A673 (cell line): ENCODE measurements around the gene STING1. TPM values are rescaled to one million over a fixed set of nuclear protein-coding genes. Genes with fewer than 3 reads are reported as not detected.
"Not testable (repeated sequence)": the region's sequence is repeated elsewhere in the genome, so short reads cannot be mapped to it uniquely, and the experiment has no call there.

Experiments
- BruUV-seq: library from RNA; stranded (reverse); fragments of 400-500 nt; replicated peaks from 2 replicates; lab custom pipeline; 2021; lab: Mats Ljungman, UMichigan
- CTCF ChIA-PET: fragments of 300-600 bp; sonication (Branson Sonifier 250); formaldehyde crosslinking; loops from one replicate; lab custom pipeline; 2022; ENCODE audit warnings: antibody characterized with exemption; lab: Charles Lee
- POLR2A ChIA-PET: fragments of 300-600 bp; sonication (Branson Sonifier 250); formaldehyde crosslinking; loops from one replicate; lab custom pipeline; 2022; ENCODE audit warnings: antibody characterized with exemption; ENCODE audit not compliant: low non-redundant PET; lab: Charles Lee
- DNase-seq: peaks from one replicate; pipeline ENCODE4 v3.0.0-alpha.2; 2015; ENCODE audit warnings: low spot score
- H3K27ac ChIP-seq: fragments of 200-600 bp; sonication (generic); 2 replicates; pipeline ENCODE4 v1.5.1; 2016; ENCODE audit warnings: mixed run types, low read depth, mild to moderate bottlenecking, mixed read lengths, antibody characterized with exemption, low read length; ENCODE audit not compliant: poor library complexity, severe bottlenecking
- H3K27me3 ChIP-seq: fragments of 200-600 bp; sonication (generic); replicated peaks from 2 replicates; pipeline ENCODE4 v1.6.1; 2017; ENCODE audit warnings: mixed run types, low read depth, mild to moderate bottlenecking, mixed read lengths, antibody characterized with exemption, low read length; ENCODE audit not compliant: insufficient read depth, poor library complexity
- H3K36me3 ChIP-seq: fragments of 200-600 bp; sonication (generic); 2 replicates; pipeline ENCODE4 v1.6.1; 2016; ENCODE audit warnings: mixed run types, mild to moderate bottlenecking, mixed read lengths, antibody characterized with exemption, low read length; ENCODE audit not compliant: insufficient read depth, poor library complexity, severe bottlenecking
- H3K4me1 ChIP-seq: fragments of 200-600 bp; sonication (generic); 2 replicates; pipeline ENCODE4 v1.6.1; 2017; ENCODE audit warnings: mixed run types, mild to moderate bottlenecking, mixed read lengths, antibody characterized with exemption, low read length; ENCODE audit not compliant: insufficient read depth, poor library complexity, severe bottlenecking
- H3K4me3 ChIP-seq: fragments of 200-600 bp; sonication (generic); 2 replicates; pipeline ENCODE4 v1.5.1; 2016; ENCODE audit warnings: low read depth, mixed run types, mild to moderate bottlenecking, mixed read lengths, low read length; ENCODE audit not compliant: poor library complexity, severe bottlenecking
- H3K9me3 ChIP-seq: fragments of 200-600 bp; sonication (generic); 2 replicates; pipeline ENCODE4 v1.6.1; 2016; ENCODE audit warnings: mixed run types, low read depth, mild to moderate bottlenecking, mixed read lengths, antibody characterized with exemption, low read length; ENCODE audit not compliant: poor library complexity, severe bottlenecking
- CTCF ChIP-seq: fragments of 300-800, 200-600 bp; sonication (generic); conservative IDR thresholded peaks from 2 replicates; pipeline ENCODE4 v1.5.1; 2017; ENCODE audit warnings: low read depth, mild to moderate bottlenecking, antibody characterized with exemption, low read length, moderate library complexity, mixed read lengths
- EZH2 ChIP-seq: fragments of 200-600 bp; sonication (generic); IDR thresholded peaks from 2 replicates; pipeline ENCODE4 v1.6.1; 2017; ENCODE audit warnings: borderline replicate concordance, low read depth, mild to moderate bottlenecking, mixed read lengths, antibody characterized with exemption, low read length; ENCODE audit not compliant: poor library complexity, severe bottlenecking
- intact Hi-C: fragments of 100-400 bp; cut with micrococcal nuclease; formaldehyde crosslinking; loops from one replicate; pipeline ENCODE4 v1.10.0; 2022; ENCODE audit not compliant: unreplicated experiment
- total RNA-seq: library from RNA; stranded (reverse); gene quantifications from 2 replicates; pipeline ENCODE4 v1.2.3, GENCODE V29; 2021

The STING1 gene
- total RNA-seq, 1 experiment from 2014 or later = 30.7 TPM

- H3K27me3 ChIP-seq, intact Hi-C loops, BruUV-seq, DNase-seq, H3K36me3 ChIP-seq, H3K4me1 ChIP-seq, H3K4me3 ChIP-seq, H3K27ac ChIP-seq, POLR2A ChIA-PET, H3K9me3 ChIP-seq, CTCF ChIA-PET: not testable (repeated sequence)
Observed at GRCh38 chr5:139527090-139527470, 44.5 kb upstream of the STING1 start.

DNA sequence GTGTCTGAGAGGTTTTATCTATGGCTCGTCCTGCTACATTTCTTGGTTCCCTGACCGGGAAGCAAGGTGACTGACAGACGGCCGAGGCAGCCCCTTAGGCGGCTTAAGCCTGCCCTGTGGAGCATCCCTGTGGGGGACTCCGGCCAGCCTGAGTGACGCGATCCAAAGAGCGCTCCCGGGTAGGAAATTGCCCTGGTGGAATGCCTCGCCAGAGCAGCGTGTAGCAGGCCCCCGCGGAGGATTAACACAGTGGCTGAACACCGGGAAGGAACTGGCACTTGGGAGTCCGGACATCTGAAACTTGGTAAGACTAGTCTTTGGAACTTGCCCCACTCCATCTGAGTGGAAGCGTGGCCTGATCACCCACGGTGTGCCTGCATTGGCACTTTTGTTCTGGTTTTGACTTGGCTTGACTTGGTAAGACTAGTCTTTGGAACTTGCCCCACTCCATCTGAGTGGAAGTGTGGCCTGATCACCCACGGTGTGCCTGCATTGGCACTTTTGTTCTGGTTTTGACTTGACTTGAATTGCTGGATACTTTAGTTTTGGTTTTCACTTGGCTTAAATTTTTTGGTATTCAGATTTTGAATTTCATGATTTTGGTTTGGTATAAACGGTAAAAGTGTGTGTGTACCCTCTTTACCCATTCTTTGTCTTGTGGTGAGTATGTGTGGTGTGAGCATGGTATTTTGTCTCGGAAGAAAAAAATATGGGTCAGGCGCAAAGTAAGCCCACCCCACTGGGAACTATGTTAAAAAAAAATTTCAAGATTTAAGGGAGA, 43.9 kb upstream of the STING1 start:
- H3K9me3 ChIP-seq, POLR2A ChIA-PET, H3K36me3 ChIP-seq, H3K4me3 ChIP-seq, H3K27me3 ChIP-seq, BruUV-seq, H3K27ac ChIP-seq, intact Hi-C loops, DNase-seq, CTCF ChIA-PET, H3K4me1 ChIP-seq: not testable (repeated sequence)

GRCh38 chr5:139525586-139526308, 43.2 kb upstream of the STING1 start:
- CTCF ChIA-PET, BruUV-seq, DNase-seq, H3K4me3 ChIP-seq, H3K36me3 ChIP-seq, H3K27ac ChIP-seq, intact Hi-C loops, H3K27me3 ChIP-seq, H3K9me3 ChIP-seq, POLR2A ChIA-PET, H3K4me1 ChIP-seq: not testable (repeated sequence)

GRCh38 chr5:139524940-139525585, 42.5 kb upstream of the STING1 start:
- Histone ChIP-seq H3K27me3 (no peaks in the 10 kb centered on the region), H3K4me3 (no peak overlapping the region), H3K27ac (no peak overlapping the region), H3K36me3 (no peaks in the 10 kb centered on the region), H3K4me1 (no peaks in the 10 kb centered on the region), H3K9me3 (no peaks in the 10 kb centered on the region)
- CTCF ChIA-PET = no interaction called here
- DNase-seq = no peak
- TF ChIP-seq CTCF (no peak), EZH2 (no peak)
- BruUV-seq = no TSS peak
- POLR2A ChIA-PET = no interaction called here
- intact Hi-C loops = no loop called here
